CD14-positive monocyte (primary cell): Measurements from ENCODE around the gene PRKCA. TPM values are rescaled to one million over a fixed set of nuclear protein-coding genes. Genes with fewer than 3 reads are reported as not detected.
A peak's percentile ranks its signal among the peaks of the same experiment; 100 is the strongest.

Experiments used
- DNase-seq, 3 donors: peaks; one replicate each; pipeline ENCODE4 v3.0.0-alpha.2; 2011 to 2022
- H2AFZ ChIP-seq: 2 replicates; pipeline ENCODE4 v1.6.0; 2012; ENCODE audit warnings: mild to moderate bottlenecking, low read depth, low read length, inconsistent platforms; ENCODE audit not compliant: insufficient read depth, poor library complexity, severe bottlenecking
- H3K27ac ChIP-seq, 2 donors: 1 replicate in 1 of 2; 2 replicates in 1 of 2; pipeline ENCODE4 v1.5.1; 2012 to 2013; ENCODE audit warnings: low read length in 2 of 2, control low read depth in 1 of 2, inconsistent platforms in 1 of 2, low read depth in 1 of 2, mild to moderate bottlenecking in 1 of 2
- H3K27me3 ChIP-seq, 2 donors: one replicate each; pipeline versions ENCODE4 v1.6.0 to v1.6.1; 2011 to 2013; ENCODE audit warnings: low read length in 2 of 2; ENCODE audit not compliant: control insufficient read depth in 2 of 2, insufficient read depth in 2 of 2
- H3K36me3 ChIP-seq, 2 donors: replicated peaks in 1 of 2; 1 replicate in 1 of 2; 2 replicates in 1 of 2; pipeline versions ENCODE4 v1.5.1 to v1.6.1; 2012 to 2013; ENCODE audit warnings: low read length in 2 of 2, control low read depth in 1 of 2, inconsistent platforms in 1 of 2, mild to moderate bottlenecking in 1 of 2; ENCODE audit not compliant: insufficient read depth in 2 of 2, control insufficient read depth in 1 of 2
- H3K4me1 ChIP-seq, 2 donors: 1 replicate in 1 of 2; 2 replicates in 1 of 2; pipeline versions ENCODE4 v1.5.1 to v1.6.1; 2012 to 2013; ENCODE audit warnings: low read length in 2 of 2, control low read depth in 1 of 2, inconsistent platforms in 1 of 2, mild to moderate bottlenecking in 1 of 2, moderate library complexity in 1 of 2; ENCODE audit not compliant: insufficient read depth in 2 of 2, control insufficient read depth in 1 of 2
- H3K4me2 ChIP-seq: replicated peaks from 2 replicates; pipeline ENCODE3; 2012; ENCODE audit warnings: low read length, moderate library complexity, mild to moderate bottlenecking; ENCODE audit not compliant: poor library complexity, severe bottlenecking; ENCODE audit errors: extremely low read depth
- H3K4me3 ChIP-seq, 3 experiments: fragments of 200-600 bp in 1 of 3; sonication (generic) in 1 of 3; replicated peaks in 1 of 3; 1 replicate in 2 of 3; 2 replicates in 1 of 3; pipeline ENCODE4 v1.5.1; 2011 to 2013; ENCODE audit warnings: low read length in 3 of 3, mild to moderate bottlenecking in 3 of 3, control low read depth in 2 of 3, low read depth in 2 of 3, inconsistent platforms in 1 of 3, moderate library complexity in 1 of 3
- H3K79me2 ChIP-seq: 2 replicates; pipeline ENCODE4 v1.6.0; 2012; ENCODE audit warnings: mild to moderate bottlenecking, control low read depth, inconsistent platforms, low read length, moderate library complexity; ENCODE audit not compliant: insufficient read depth
- H3K9ac ChIP-seq: 2 replicates; pipeline ENCODE4 v1.6.0; 2017; ENCODE audit warnings: low read length, mild to moderate bottlenecking; ENCODE audit not compliant: insufficient read depth, poor library complexity, severe bottlenecking
- H3K9me3 ChIP-seq, 2 donors: replicated peaks in 1 of 2; 1 replicate in 1 of 2; 2 replicates in 1 of 2; pipeline versions ENCODE4 v1.5.1 to v1.6.1; 2012 to 2013; ENCODE audit warnings: low read length in 2 of 2, control low read depth in 1 of 2; ENCODE audit not compliant: control insufficient read depth in 1 of 2, insufficient read depth in 1 of 2
- H4K20me1 ChIP-seq: 2 replicates; pipeline ENCODE4 v1.6.0; 2012; ENCODE audit warnings: mild to moderate bottlenecking, low read length, control low read depth, moderate library complexity; ENCODE audit not compliant: insufficient read depth
- H3K27ac Mint-ChIP-seq, 7 donors: one replicate each; pipeline ENCODE4 v1.8.0; 2020; ENCODE audit warnings: mild to moderate bottlenecking in 7 of 7, mixed read lengths in 7 of 7, moderate library complexity in 6 of 7, inconsistent platforms in 2 of 7
- H3K27me3 Mint-ChIP-seq, 3 donors: one replicate each; pipeline ENCODE4 v1.8.0; 2021 to 2022; ENCODE audit warnings: low read depth in 3 of 3, mild to moderate bottlenecking in 3 of 3, mixed read lengths in 3 of 3, moderate library complexity in 3 of 3, inconsistent platforms in 1 of 3
- H3K36me3 Mint-ChIP-seq, 2 donors: one replicate each; pipeline ENCODE4 v1.8.0; 2020; ENCODE audit warnings: mixed read lengths in 2 of 2, inconsistent platforms in 1 of 2, mild to moderate bottlenecking in 1 of 2
- H3K4me1 Mint-ChIP-seq: one replicate; pipeline ENCODE4 v1.8.0; 2020; ENCODE audit warnings: mild to moderate bottlenecking, mixed read lengths
- H3K4me3 Mint-ChIP-seq, 2 donors: one replicate each; pipeline ENCODE4 v1.8.0; 2020; ENCODE audit warnings: mild to moderate bottlenecking in 2 of 2, mixed read lengths in 2 of 2, moderate library complexity in 1 of 2
- H3K9me3 Mint-ChIP-seq, 7 donors: one replicate each; pipeline ENCODE4 v1.8.0; 2020 to 2022; ENCODE audit warnings: mixed read lengths in 7 of 7, mild to moderate bottlenecking in 6 of 7, moderate library complexity in 6 of 7, inconsistent platforms in 2 of 7
- WGBS: methylation state at CpG from one replicate; pipeline ENCODE4 v1.1.5; 2013; ENCODE audit warnings: missing lambda C conversion rate; ENCODE audit not compliant: insufficient coverage; 5-methylcytosine and 5-hydroxymethylcytosine counted together
- intact Hi-C, 2 donors: fragments of 100-400 bp; cut with micrococcal nuclease; formaldehyde crosslinking; loops; one replicate each; pipeline versions ENCODE4 v1.15.0 to v1.15.1; 2023
- polyA plus RNA-seq, 3 donors: library from polyadenylated mRNA; depleted of rRNA in 1 of 3; unstranded in 2 of 3; stranded (reverse) in 1 of 3; fragments of 300-500 nt in 2 of 3; fragments of >200 nt in 1 of 3; fragmentation: Illumina TruSeq in 2 of 3; gene quantifications; 1 replicate in 2 of 3; 2 replicates in 1 of 3; pipeline ENCODE4 v1.2.3, GENCODE V29; 2012 to 2021
- TF ChIP-seq, protein P1 (sequence below): fragments of 200-600 bp; IDR thresholded peaks from one replicate; pipeline ENCODE4 v1.8.0; 2022; ENCODE audit warnings: antibody characterized with exemption, mild to moderate bottlenecking

Gene PRKCA
- polyA plus RNA-seq, 3 donors, result 0.22 to 7.1 (median 0.30) TPM

DNA sequence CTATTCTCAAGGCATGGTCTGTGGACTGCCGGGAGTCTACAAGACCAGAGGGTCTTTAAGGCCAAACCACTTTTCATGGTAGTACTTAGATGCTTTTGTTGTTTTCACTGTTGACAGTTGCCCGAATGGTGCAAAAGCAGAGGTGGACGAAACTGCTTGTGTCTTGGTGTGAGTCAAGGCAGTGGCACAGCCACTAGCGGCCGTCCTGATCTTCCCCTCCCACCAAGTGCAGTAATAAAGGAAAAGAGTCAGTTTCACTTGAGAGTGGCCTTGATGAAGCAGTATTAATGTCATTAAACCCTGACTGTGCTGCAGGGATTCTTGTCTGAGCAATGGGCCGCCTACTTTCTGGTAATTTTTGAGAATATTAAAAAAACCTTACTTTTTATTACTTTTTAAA is 109.1 kb downstream of the PRKCA start:
- H3K79me2 ChIP-seq, result peaks cover 14% of the 10 kb centered on the region
- no peak overlapping the region for H3K9ac ChIP-seq
- intact Hi-C loops, result no loop called here
- Mint-ChIP-seq H3K36me3 (peaks cover 3 to 4% of the 10 kb centered on the region in 2 donors), H3K4me3 (no peak overlapping the region), H3K27me3 (peaks cover 0 to 7% (median 3%) of the 10 kb centered on the region in 3 donors), H3K4me1 (peaks cover 4% of the 10 kb centered on the region), H3K27ac (no peak overlapping the region), H3K9me3 (peaks cover 0 to 4% (median 2%) of the 10 kb centered on the region in 7 donors)
- H3K27me3 ChIP-seq, result no peaks in the 10 kb centered on the region
- H3K9me3 ChIP-seq, result peaks cover 0 to 2% of the 10 kb centered on the region in 2 donors
- H3K36me3 ChIP-seq, result no peaks in the 10 kb centered on the region
- H2AFZ ChIP-seq, result no peak overlapping the region
- H3K27ac ChIP-seq, result no peak overlapping the region
- H3K4me2 ChIP-seq, result no peak overlapping the region
- WGBS, result 100% methylated on average over 2 of the region's 6 CpGs
- no peak for DNase-seq
- peaks cover 0 to under 1% of the 10 kb centered on the region in 2 donors for H3K4me1 ChIP-seq
- H3K4me3 ChIP-seq, result no peak overlapping the region
- TF ChIP-seq, protein P1, sequence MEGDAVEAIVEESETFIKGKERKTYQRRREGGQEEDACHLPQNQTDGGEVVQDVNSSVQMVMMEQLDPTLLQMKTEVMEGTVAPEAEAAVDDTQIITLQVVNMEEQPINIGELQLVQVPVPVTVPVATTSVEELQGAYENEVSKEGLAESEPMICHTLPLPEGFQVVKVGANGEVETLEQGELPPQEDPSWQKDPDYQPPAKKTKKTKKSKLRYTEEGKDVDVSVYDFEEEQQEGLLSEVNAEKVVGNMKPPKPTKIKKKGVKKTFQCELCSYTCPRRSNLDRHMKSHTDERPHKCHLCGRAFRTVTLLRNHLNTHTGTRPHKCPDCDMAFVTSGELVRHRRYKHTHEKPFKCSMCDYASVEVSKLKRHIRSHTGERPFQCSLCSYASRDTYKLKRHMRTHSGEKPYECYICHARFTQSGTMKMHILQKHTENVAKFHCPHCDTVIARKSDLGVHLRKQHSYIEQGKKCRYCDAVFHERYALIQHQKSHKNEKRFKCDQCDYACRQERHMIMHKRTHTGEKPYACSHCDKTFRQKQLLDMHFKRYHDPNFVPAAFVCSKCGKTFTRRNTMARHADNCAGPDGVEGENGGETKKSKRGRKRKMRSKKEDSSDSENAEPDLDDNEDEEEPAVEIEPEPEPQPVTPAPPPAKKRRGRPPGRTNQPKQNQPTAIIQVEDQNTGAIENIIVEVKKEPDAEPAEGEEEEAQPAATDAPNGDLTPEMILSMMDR, result no peak
- no peaks in the 10 kb centered on the region for H4K20me1 ChIP-seq

DNA sequence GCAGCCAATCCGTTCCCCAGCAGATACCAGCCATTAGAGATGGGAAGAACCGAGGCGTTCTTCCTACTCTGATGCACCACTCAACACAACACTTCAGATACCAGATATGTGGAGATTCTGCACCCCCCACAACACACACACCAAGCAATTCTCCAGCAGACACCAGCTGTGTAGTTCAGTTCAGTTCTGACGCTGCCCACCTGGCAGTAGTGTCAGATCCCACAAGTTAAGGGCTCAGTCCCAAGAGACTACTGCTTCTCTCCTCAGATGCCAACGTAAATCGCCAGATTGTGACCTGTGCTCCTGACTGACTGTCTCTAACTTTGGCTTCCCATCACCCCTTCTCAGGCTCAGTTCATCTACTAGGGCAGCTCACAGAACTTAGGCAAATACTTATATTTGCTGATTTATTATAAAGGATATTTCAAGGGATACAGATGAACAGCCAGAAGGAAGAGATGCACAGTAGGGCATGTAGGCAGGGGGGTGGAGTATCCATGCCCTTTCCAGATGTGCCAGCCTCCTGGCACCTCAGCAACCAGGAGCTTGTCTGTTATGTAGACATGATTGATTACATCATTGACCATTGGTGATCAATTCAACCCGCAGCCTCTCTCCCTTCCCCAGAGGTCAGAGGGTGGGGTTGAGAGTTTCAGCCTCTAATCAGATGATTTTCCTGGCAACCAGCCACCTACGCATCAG is 110.6 kb downstream of the PRKCA start:
- Histone ChIP-seq H3K9me3 (peaks cover 0 to 2% of the 10 kb centered on the region in 2 donors), H3K4me3 (no peak overlapping the region), H3K4me2 (no peak overlapping the region), H3K79me2 (peaks cover 21% of the 10 kb centered on the region), H3K27me3 (no peaks in the 10 kb centered on the region), H2AFZ (no peak overlapping the region), H4K20me1 (no peaks in the 10 kb centered on the region), H3K9ac (no peak overlapping the region), H3K4me1 (no peaks in the 10 kb centered on the region), H3K27ac (no peak overlapping the region), H3K36me3 (no peaks in the 10 kb centered on the region)
- Mint-ChIP-seq H3K9me3 (peaks cover 0 to 4% (median 1%) of the 10 kb centered on the region in 7 donors), H3K27ac (peak overlapping the region in 2 of 7 donors; percentile 19 to 43), H3K36me3 (peaks cover 0 to 4% of the 10 kb centered on the region in 2 donors), H3K4me3 (no peak overlapping the region), H3K27me3 (peaks cover 0 to 3% (median 2%) of the 10 kb centered on the region in 3 donors), H3K4me1 (no peaks in the 10 kb centered on the region)
- DNase-seq, result no peak
- intact Hi-C loops, result no loop called here
- 100% methylated on average over 1 of the region's 8 CpGs for WGBS
- TF ChIP-seq, protein P1, result no peak
